NCI-H2029 treated with DMSO at 0.1 percent for 48 hours (cell line): ENCODE results near the gene RPS6KA2.
"Not testable (repeated sequence)": the region's sequence is repeated elsewhere in the genome, so short reads cannot be mapped to it uniquely, and the experiment has no call there.

ENCODE experiments used
- DNase-seq: peaks from one replicate; lab custom pipeline; 2025; lab: John Stamatoyannopoulos, UW

RPS6KA2 gene

GRCh38 chr6:166553563-166554271 is 73.3 kb downstream of the RPS6KA2 start:
- DNase-seq: no peak

GRCh38 chr6:166552600-166552999 is 74.5 kb downstream of the RPS6KA2 start:
- no peak for DNase-seq

GRCh38 chr6:166551754-166552495 is 75.1 kb downstream of the RPS6KA2 start:
- no peak for DNase-seq

- DNase-seq: no peak
Observed at GRCh38 chr6:166546653-166547052, 80.4 kb downstream of the RPS6KA2 start.

GRCh38 chr6:166545156-166546034 is 81.7 kb downstream of the RPS6KA2 start:
- no peak for DNase-seq

- DNase-seq: no peak
Observed at GRCh38 chr6:166544296-166544605, 82.8 kb downstream of the RPS6KA2 start.

- DNase-seq: no peak
Observed at GRCh38 chr6:166543603-166544295, 83.3 kb downstream of the RPS6KA2 start.

- DNase-seq: no peak
Observed at GRCh38 chr6:166542580-166542912, 84.5 kb downstream of the RPS6KA2 start.

GRCh38 chr6:166541876-166542579 is 85.0 kb downstream of the RPS6KA2 start:
- DNase-seq: no peak

GRCh38 chr6:166541366-166541765 is 85.7 kb downstream of the RPS6KA2 start:
- no peak for DNase-seq

GRCh38 chr6:166540631-166541331 is 86.3 kb downstream of the RPS6KA2 start:
- no peak for DNase-seq

- DNase-seq: no peak
Observed at GRCh38 chr6:166539543-166539942, 87.5 kb downstream of the RPS6KA2 start.

- DNase-seq: not testable (repeated sequence)
Observed at GRCh38 chr6:166539011-166539385, 88.1 kb downstream of the RPS6KA2 start.

GRCh38 chr6:166538297-166539010 is 88.6 kb downstream of the RPS6KA2 start:
- no peak for DNase-seq

- no peak for DNase-seq
Observed at GRCh38 chr6:166534658-166535406, 92.2 kb downstream of the RPS6KA2 start.

GRCh38 chr6:166533205-166533824 is 93.7 kb downstream of the RPS6KA2 start:
- DNase-seq: no peak

GRCh38 chr6:166532302-166532701 is 94.7 kb downstream of the RPS6KA2 start:
- no peak for DNase-seq

- no peak for DNase-seq
Observed at GRCh38 chr6:166530211-166531095, 96.6 kb downstream of the RPS6KA2 start.
